Measurements from ENCODE around the gene TMEM259. TPM values are rescaled to one million over a fixed set of nuclear protein-coding genes. Genes with fewer than 3 reads are reported as not detected.

TMEM259 gene
- total and polyA plus RNA-seq, 9 of the 15 experiments (the other 6 are each of a cell fraction or from before 2014, with no cell fraction given) = 0.52 to 231 (median 63.6) TPM

- H3K4me1 ChIP-seq (replicated peaks in 1 of 2; ENCODE audit: control insufficient read depth in 2 of 2, insufficient read depth in 2 of 2, low read length in 2 of 2) = peaks cover 34 to 84% of the 10 kb centered on the region in 2 experiments
- TF ChIP-seq ZBTB8A (IDR thresholded peaks at IDR 0.05; ENCODE audit: partially characterized antibody) = no peak
- 0 out of 2 replicates have a peak, but pooled peaks have one; percentile 7 for TF ChIP-seq POLR2AphosphoS5 (IDR thresholded peaks at IDR 0.05; ENCODE audit: control insufficient read depth, insufficient read depth, low read depth, low read length)
- 0 out of 2 replicates have a peak, but pooled peaks have one; percentile 1 for TF ChIP-seq RBFOX2 (IDR thresholded peaks at IDR 0.05; ENCODE audit: low read depth, low read length)
- no peak for TF ChIP-seq NFE2 (IDR thresholded peaks at IDR 0.05; ENCODE audit: low read depth)
- no peak for TF ChIP-seq GTF3C2 (IDR thresholded peaks at IDR 0.05; ENCODE audit: borderline replicate concordance, extremely low read depth, insufficient read length)
- peak; percentile 93 for TF ChIP-seq ZBTB33 (CRISPR knock-in tag; IDR thresholded peaks at IDR 0.05)
- 0 out of 2 replicates have a peak, but pooled peaks have one; percentile 23 for TF ChIP-seq SP1 (CRISPR knock-in tag; IDR thresholded peaks at IDR 0.05)
- TF ChIP-seq TFE3 (CRISPR knock-in tag; IDR thresholded peaks at IDR 0.05) = no peak
- TF ChIP-seq ZFP30 (CRISPR knock-in tag; IDR thresholded peaks at IDR 0.05; ENCODE audit: borderline replicate concordance) = no peak
These were observed 22.0 kb upstream of the TMEM259 start for GRCh38 chr19:1042689-1043511.

More at GRCh38 chr19:1042689-1043511, 22.0 kb upstream of the TMEM259 start:
- peak in 1 of 4 experiments; percentile 48 for DNase-seq (ENCODE audit: extremely low read depth in 1 of 4, low spot score in 3 of 4)
- no peak for FAIRE-seq
- Histone ChIP-seq H3K9me3 (replicated peaks; ENCODE audit: control insufficient read depth, insufficient read depth, low read depth, low read length) (no peaks in the 10 kb centered on the region), H3K4me3 (peak overlapping the region; percentile 55), H3K36me3 (ENCODE audit: control insufficient read depth, insufficient read depth, low read length) (peaks cover 48% of the 10 kb centered on the region; the same call in 2 of the 3 replicates), H3K79me2 (ENCODE audit: control insufficient read depth, insufficient read depth, low read length) (peaks cover 46% of the 10 kb centered on the region), H4K20me1 (replicated peaks; ENCODE audit: control insufficient read depth, insufficient read depth, low read length) (no peaks in the 10 kb centered on the region), H3K9ac (ENCODE audit: insufficient read depth in 1 of 2, low read depth in 2 of 2, low read length in 2 of 2) (peak overlapping the region; percentile 64 to 91), H3K27ac (ENCODE audit: extremely low read depth, low read depth, low read length) (peak overlapping the region; percentile 72), H3K9me1 (ENCODE audit: control insufficient read depth, insufficient read depth, low read length) (no peaks in the 10 kb centered on the region), H3K27me3 (ENCODE audit: control insufficient read depth in 2 of 2, insufficient read depth in 2 of 2, low read length in 2 of 2) (no peaks in the 10 kb centered on the region), H2AFZ (ENCODE audit: low read depth, low read length) (no peak overlapping the region), H3K4me2 (ENCODE audit: insufficient read depth, low read length) (peak overlapping the region; percentile 92)
- POLR2A ChIA-PET = interaction anchor here (0.6 to 11.0 kb wide), 5 partner anchors 13 to 476 kb away, joined by 3 to 176 read pairs (median 8); partner anchors contain the start of genes CNN2 and RNU6-2
- BruUV-seq (replicated peaks) = TSS peak; percentile 16
- in situ Hi-C loops (cut with MboI) (no loop called here), intact Hi-C loops (cut with micrococcal nuclease) (loop anchor here (1.0 to 5.0 kb wide), 3 partner anchors 15 to 59 kb away; partner anchors contain the start of gene GPX4)
- WGBS (ENCODE audit: insufficient coverage, low coverage, missing lambda C conversion rate) = 73% methylated on average over 16 of the region's 23 CpGs
- CTCF ChIA-PET (ENCODE audit: low intra/inter-chr PET ratio) = no interaction called here
- no peak for ATAC-seq
